ENCODE data around the gene TCAIM.
"Not testable (repeated sequence)": the region's sequence is repeated elsewhere in the genome, so short reads cannot be mapped to it uniquely, and the experiment has no call there.

The TCAIM gene

GRCh38 chr3:44340058-44340395, 1.5 kb downstream of the TCAIM start:
- DNase-seq (ENCODE audit: extremely low read depth, low read depth): no peak
- no peak for TF ChIP-seq CTCF (IDR thresholded peaks at IDR 0.05; ENCODE audit: low read depth, low read length, missing control alignments)
- peak overlapping the region; percentile 73; the same call in 1 of the 2 replicates for H3K4me3 ChIP-seq (replicated peaks; ENCODE audit: low read depth, low read length)

GRCh38 chr3:44342176-44342790, 3.7 kb downstream of the TCAIM start:
- peak; percentile 59 for DNase-seq (ENCODE audit: extremely low read depth, low read depth)
- H3K4me3 ChIP-seq (replicated peaks; ENCODE audit: low read depth, low read length): no peak overlapping the region
- TF ChIP-seq CTCF (IDR thresholded peaks at IDR 0.05; ENCODE audit: low read depth, low read length, missing control alignments): no peak

- TF ChIP-seq CTCF (IDR thresholded peaks at IDR 0.05; ENCODE audit: low read depth, low read length, missing control alignments): no peak
- no peak overlapping the region for H3K4me3 ChIP-seq (replicated peaks; ENCODE audit: low read depth, low read length)
- no peak for DNase-seq (ENCODE audit: extremely low read depth, low read depth)
These were observed 4.9 kb downstream of the TCAIM start for GRCh38 chr3:44343421-44343820.

- not testable (repeated sequence) for DNase-seq (ENCODE audit: extremely low read depth, low read depth); H3K4me3 ChIP-seq (replicated peaks; ENCODE audit: low read depth, low read length)
These were observed 8.0 kb downstream of the TCAIM start for GRCh38 chr3:44346590-44346989.

GRCh38 chr3:44348993-44349392, 10.4 kb downstream of the TCAIM start:
- H3K4me3 ChIP-seq (replicated peaks; ENCODE audit: low read depth, low read length): no peak overlapping the region
- no peak for TF ChIP-seq CTCF (IDR thresholded peaks at IDR 0.05; ENCODE audit: low read depth, low read length, missing control alignments)
- no peak for DNase-seq (ENCODE audit: extremely low read depth, low read depth)

GRCh38 chr3:44353355-44353924, 14.9 kb downstream of the TCAIM start:
- DNase-seq (ENCODE audit: extremely low read depth, low read depth): no peak
- TF ChIP-seq CTCF (IDR thresholded peaks at IDR 0.05; ENCODE audit: low read depth, low read length, missing control alignments): no peak

GRCh38 chr3:44355362-44356033, 16.9 kb downstream of the TCAIM start:
- TF ChIP-seq CTCF (IDR thresholded peaks at IDR 0.05; ENCODE audit: low read depth, low read length, missing control alignments): no peak
- no peak overlapping the region for H3K4me3 ChIP-seq (replicated peaks; ENCODE audit: low read depth, low read length)
- DNase-seq (ENCODE audit: extremely low read depth, low read depth): peak; percentile 41

More at GRCh38 chr3:44353355-44353924, 14.9 kb downstream of the TCAIM start:
- no peak overlapping the region for H3K4me3 ChIP-seq (replicated peaks; ENCODE audit: low read depth, low read length)
